OCI-LY3 (cell line): ENCODE results near the gene EYS.

Source experiments
- H2AFZ ChIP-seq: fragments of 200-600, 300-600 bp; shearing (Covaris generic); 2 replicates; pipeline ENCODE4 v1.6.0; 2014; ENCODE audit warnings: antibody characterized with exemption, low read depth, low read length
- H3K27ac ChIP-seq: fragments of 200-600, 300-600 bp; sonication (generic); 2 replicates; pipeline ENCODE4 v1.5.1; 2014; ENCODE audit warnings: mild to moderate bottlenecking, low read length, moderate library complexity, mixed read lengths
- H3K27me3 ChIP-seq: fragments of 200-600, 300-600 bp; sonication (generic); 2 replicates; pipeline ENCODE4 v1.6.1; 2014; ENCODE audit warnings: low read depth, low read length, mixed read lengths
- H3K36me3 ChIP-seq: fragments of 200-600, 300-600 bp; sonication (generic); replicated peaks from 2 replicates; pipeline ENCODE3; 2014; ENCODE audit warnings: low read depth, low read length, mixed read lengths
- H3K4me1 ChIP-seq: fragments of 300-600, 200-600 bp; sonication (generic); 2 replicates; pipeline ENCODE4 v1.6.1; 2014; ENCODE audit warnings: low read length, mixed read lengths
- H3K4me2 ChIP-seq: fragments of 200-600, 300-600 bp; sonication (generic); 2 replicates; pipeline ENCODE4 v1.6.1; 2014; ENCODE audit warnings: low read length, mixed read lengths
- H3K4me3 ChIP-seq: fragments of 300-600, 200-600 bp; sonication (generic); 2 replicates; pipeline ENCODE4 v1.5.1; 2014; ENCODE audit warnings: antibody characterized with exemption, mild to moderate bottlenecking, low read length, moderate library complexity
- H3K79me2 ChIP-seq: fragments of 300-600, 200-600 bp; shearing (Covaris generic); 2 replicates; pipeline ENCODE4 v1.6.1; 2014; ENCODE audit warnings: mild to moderate bottlenecking, low read length, mixed read lengths
- H3K9ac ChIP-seq: fragments of 300-600, 200-600 bp; shearing (Covaris generic); 2 replicates; pipeline ENCODE4 v1.6.0; 2014; ENCODE audit warnings: mild to moderate bottlenecking, low read length, moderate library complexity
- H3K9me3 ChIP-seq: fragments of 200-600, 300-600 bp; shearing (Covaris generic); 2 replicates; pipeline ENCODE4 v1.6.1; 2014; ENCODE audit warnings: low read length, mixed read lengths; ENCODE audit not compliant: insufficient read depth
- H4K20me1 ChIP-seq: fragments of 200-600, 300-600 bp; sonication (generic); 2 replicates; pipeline ENCODE4 v1.6.1; 2016; ENCODE audit warnings: low read length, mixed read lengths; ENCODE audit not compliant: insufficient read depth
- EZH2phosphoT487 ChIP-seq: fragments of 200-600 bp; shearing (Covaris generic); IDR thresholded peaks from 2 replicates; pipeline ENCODE4 v1.6.1; 2018; ENCODE audit warnings: antibody characterized with exemption, mixed run types, low read depth
- TF ChIP-seq, protein P1 (sequence below): fragments of 200-600, 300-600 bp; sonication (generic); IDR thresholded peaks from 2 replicates; pipeline ENCODE4 v1.5.1; 2014; ENCODE audit warnings: antibody characterized with exemption, low read length, low read depth

Gene EYS

DNA sequence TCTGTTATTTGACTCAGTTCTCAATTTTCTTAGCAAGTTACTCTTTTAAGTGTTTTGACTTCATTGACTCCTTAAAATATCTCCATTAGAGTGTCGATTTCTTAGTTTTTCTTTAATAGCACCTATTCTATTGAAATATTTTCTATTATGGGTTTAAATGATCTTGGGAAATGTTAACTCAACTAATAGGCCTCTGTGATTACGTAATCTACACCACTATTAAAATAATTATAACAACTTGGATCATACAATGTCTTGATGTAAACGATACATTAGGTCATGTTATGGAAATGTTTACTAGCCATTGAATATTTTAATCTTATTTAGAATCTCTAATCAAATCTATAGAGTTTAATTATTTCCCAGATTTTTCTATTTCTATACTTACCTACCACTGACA lies 550.0 kb downstream of the EYS start:
- Histone ChIP-seq H3K27ac (no peak overlapping the region), H3K4me1 (no peaks in the 10 kb centered on the region), H4K20me1 (no peaks in the 10 kb centered on the region), H3K27me3 (no peaks in the 10 kb centered on the region), H2AFZ (no peak overlapping the region), H3K9me3 (no peaks in the 10 kb centered on the region), H3K4me3 (no peak overlapping the region), H3K9ac (no peak overlapping the region), H3K79me2 (no peaks in the 10 kb centered on the region), H3K4me2 (no peak overlapping the region), H3K36me3 (no peaks in the 10 kb centered on the region)
- TF ChIP-seq, protein P1, sequence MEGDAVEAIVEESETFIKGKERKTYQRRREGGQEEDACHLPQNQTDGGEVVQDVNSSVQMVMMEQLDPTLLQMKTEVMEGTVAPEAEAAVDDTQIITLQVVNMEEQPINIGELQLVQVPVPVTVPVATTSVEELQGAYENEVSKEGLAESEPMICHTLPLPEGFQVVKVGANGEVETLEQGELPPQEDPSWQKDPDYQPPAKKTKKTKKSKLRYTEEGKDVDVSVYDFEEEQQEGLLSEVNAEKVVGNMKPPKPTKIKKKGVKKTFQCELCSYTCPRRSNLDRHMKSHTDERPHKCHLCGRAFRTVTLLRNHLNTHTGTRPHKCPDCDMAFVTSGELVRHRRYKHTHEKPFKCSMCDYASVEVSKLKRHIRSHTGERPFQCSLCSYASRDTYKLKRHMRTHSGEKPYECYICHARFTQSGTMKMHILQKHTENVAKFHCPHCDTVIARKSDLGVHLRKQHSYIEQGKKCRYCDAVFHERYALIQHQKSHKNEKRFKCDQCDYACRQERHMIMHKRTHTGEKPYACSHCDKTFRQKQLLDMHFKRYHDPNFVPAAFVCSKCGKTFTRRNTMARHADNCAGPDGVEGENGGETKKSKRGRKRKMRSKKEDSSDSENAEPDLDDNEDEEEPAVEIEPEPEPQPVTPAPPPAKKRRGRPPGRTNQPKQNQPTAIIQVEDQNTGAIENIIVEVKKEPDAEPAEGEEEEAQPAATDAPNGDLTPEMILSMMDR, result no peak
- no peak for TF ChIP-seq EZH2phosphoT487

DNA sequence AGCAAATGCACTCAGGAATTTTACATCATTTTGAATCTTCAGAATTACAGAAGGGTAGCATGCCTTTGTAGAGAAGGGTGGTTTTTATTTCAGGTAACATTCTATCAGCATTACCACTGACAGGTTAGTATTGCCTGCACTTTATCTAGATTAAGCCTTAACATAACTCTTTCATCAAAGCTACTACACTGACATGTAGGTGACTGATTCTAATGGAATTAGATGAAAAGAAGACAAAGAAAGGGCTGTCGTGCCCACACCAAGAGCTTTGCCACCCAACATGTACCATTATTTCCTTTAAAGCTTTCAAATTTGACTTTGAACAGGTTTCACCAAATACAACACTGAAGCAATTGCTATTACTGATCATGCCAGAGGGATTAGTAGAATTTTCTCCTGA lies 551.9 kb downstream of the EYS start:
- H2AFZ ChIP-seq, result no peak overlapping the region
- H3K36me3 ChIP-seq, result no peaks in the 10 kb centered on the region
- H3K9me3 ChIP-seq, result no peaks in the 10 kb centered on the region
- H4K20me1 ChIP-seq, result no peaks in the 10 kb centered on the region
- no peaks in the 10 kb centered on the region for H3K27me3 ChIP-seq
- TF ChIP-seq EZH2phosphoT487, result no peak
- TF ChIP-seq, protein P1, result no peak
- no peak overlapping the region for H3K9ac ChIP-seq
- no peak overlapping the region for H3K4me2 ChIP-seq
- H3K4me3 ChIP-seq, result no peak overlapping the region
- H3K4me1 ChIP-seq, result no peaks in the 10 kb centered on the region
- H3K79me2 ChIP-seq, result no peaks in the 10 kb centered on the region
- H3K27ac ChIP-seq, result no peak overlapping the region

DNA sequence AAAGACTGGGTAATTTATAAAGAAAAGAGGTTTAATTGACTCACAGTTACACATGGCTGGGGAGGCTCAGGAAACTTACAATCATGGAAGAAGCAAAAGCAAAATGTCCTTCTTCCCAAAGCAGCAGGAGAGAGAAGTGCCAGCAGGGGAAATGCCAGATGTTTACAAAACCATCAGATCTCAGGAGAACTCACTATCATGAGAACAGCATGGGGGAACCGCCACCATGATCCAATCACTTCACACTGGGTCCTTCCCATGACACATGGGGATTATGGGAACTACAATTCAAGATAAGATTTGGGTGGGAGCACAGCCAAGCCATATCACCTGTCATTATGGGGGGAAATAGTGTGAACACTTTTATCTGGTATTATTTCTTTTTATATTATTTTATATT lies 557.2 kb downstream of the EYS start:
- TF ChIP-seq, protein P1, result no peak
- no peak for TF ChIP-seq EZH2phosphoT487
- Histone ChIP-seq H3K4me3 (no peak overlapping the region), H3K9ac (no peak overlapping the region), H3K27ac (no peak overlapping the region), H4K20me1 (no peaks in the 10 kb centered on the region), H2AFZ (no peak overlapping the region), H3K79me2 (no peaks in the 10 kb centered on the region), H3K36me3 (no peaks in the 10 kb centered on the region), H3K27me3 (no peaks in the 10 kb centered on the region), H3K4me2 (no peak overlapping the region), H3K9me3 (no peaks in the 10 kb centered on the region), H3K4me1 (no peaks in the 10 kb centered on the region)

GRCh38 chr6:65148839-65149238 lies 558.2 kb downstream of the EYS start:
- Histone ChIP-seq H3K4me1 (no peaks in the 10 kb centered on the region), H3K4me2 (no peak overlapping the region), H3K79me2 (no peaks in the 10 kb centered on the region), H4K20me1 (no peaks in the 10 kb centered on the region), H3K36me3 (no peaks in the 10 kb centered on the region), H3K9me3 (no peaks in the 10 kb centered on the region), H3K9ac (no peak overlapping the region), H2AFZ (no peak overlapping the region), H3K27ac (no peak overlapping the region), H3K4me3 (no peak overlapping the region), H3K27me3 (no peaks in the 10 kb centered on the region)
- TF ChIP-seq, protein P1, result no peak
- TF ChIP-seq EZH2phosphoT487, result no peak
